Endothelial cell (in vitro differentiated cells): ENCODE measurements around the gene ADAM22. TPM values are rescaled to one million over a fixed set of nuclear protein-coding genes. Genes with fewer than 3 reads are reported as not detected.
"Not testable (repeated sequence)": the region's sequence is repeated elsewhere in the genome, so short reads cannot be mapped to it uniquely, and the experiment has no call there.

Source experiments
- DNase-seq: peaks from one replicate; pipeline ENCODE4 v3.0.0; 2021; ENCODE audit warnings: low spot score
- H3K27ac Mint-ChIP-seq: one replicate; pipeline ENCODE4 v1.8.0; 2021; ENCODE audit warnings: mixed read lengths, inconsistent platforms; ENCODE audit not compliant: unreplicated experiment
- H3K27me3 Mint-ChIP-seq: one replicate; pipeline ENCODE4 v1.8.0; 2021; ENCODE audit warnings: mild to moderate bottlenecking, moderate library complexity, mixed read lengths, inconsistent platforms; ENCODE audit not compliant: unreplicated experiment
- H3K36me3 Mint-ChIP-seq: one replicate; pipeline ENCODE4 v1.8.0; 2021; ENCODE audit warnings: mild to moderate bottlenecking, low read depth, mixed read lengths, inconsistent platforms; ENCODE audit not compliant: unreplicated experiment
- H3K4me1 Mint-ChIP-seq: one replicate; pipeline ENCODE4 v1.8.0; 2021; ENCODE audit warnings: mild to moderate bottlenecking, mixed read lengths, inconsistent platforms; ENCODE audit not compliant: unreplicated experiment
- H3K4me3 Mint-ChIP-seq: one replicate; pipeline ENCODE4 v1.8.0; 2021; ENCODE audit warnings: mild to moderate bottlenecking, mixed read lengths, inconsistent platforms; ENCODE audit not compliant: unreplicated experiment
- H3K9me3 Mint-ChIP-seq: one replicate; pipeline ENCODE4 v1.8.0; 2021; ENCODE audit warnings: mixed read lengths, inconsistent platforms; ENCODE audit not compliant: unreplicated experiment
- CTCF ChIP-seq: fragments of 200-600 bp; sonication (generic); IDR thresholded peaks from one replicate; pipeline ENCODE4 v1.5.0; 2021; ENCODE audit warnings: antibody characterized with exemption; ENCODE audit not compliant: unreplicated experiment
- total RNA-seq: library from RNA; stranded (reverse); fragmentation: NEBNext Ultra II Directional; extraction: Animal tissue kit (Norgen Biotek cat#: 25700); gene quantifications from one replicate; pipeline ENCODE4 v1.2.1, GENCODE V29; 2021; ENCODE audit not compliant: unreplicated experiment

ADAM22 gene
- total RNA-seq, 1 donor from 2014 or later: 14.6 TPM

GRCh38 chr7:88155756-88156155, 221.7 kb downstream of the ADAM22 start:
- H3K27ac Mint-ChIP-seq: no peak overlapping the region
- peaks cover 22% of the 10 kb centered on the region for H3K36me3 Mint-ChIP-seq
- H3K9me3 Mint-ChIP-seq: no peaks in the 10 kb centered on the region
- DNase-seq: no peak
- peaks cover 4% of the 10 kb centered on the region for H3K4me1 Mint-ChIP-seq
- no peak for TF ChIP-seq CTCF
- no peak overlapping the region for H3K4me3 Mint-ChIP-seq
- H3K27me3 Mint-ChIP-seq: peaks cover 2% of the 10 kb centered on the region

DNA sequence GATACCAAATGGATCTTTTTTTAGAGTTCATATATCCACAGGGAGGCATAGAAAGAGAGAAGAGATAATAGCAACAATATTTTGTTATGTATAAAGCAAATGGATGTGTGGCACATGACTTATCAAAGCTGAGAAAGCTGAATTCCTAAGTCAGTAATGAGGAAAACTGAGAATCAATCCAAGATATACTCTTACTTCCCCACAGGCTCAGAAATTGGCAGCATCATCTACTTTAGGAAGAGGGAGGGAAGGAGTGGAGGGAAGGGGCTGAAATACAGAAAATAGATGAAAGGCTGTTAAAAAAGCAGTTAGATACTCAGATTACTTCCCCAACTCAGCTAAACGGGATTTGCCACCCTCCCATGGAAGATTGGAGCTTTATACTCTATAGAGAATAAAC, 222.3 kb downstream of the ADAM22 start:
- Mint-ChIP-seq H3K36me3 (peaks cover 22% of the 10 kb centered on the region), H3K27me3 (peaks cover 2% of the 10 kb centered on the region), H3K27ac (no peak overlapping the region), H3K4me1 (peaks cover 4% of the 10 kb centered on the region), H3K4me3 (no peak overlapping the region), H3K9me3 (no peaks in the 10 kb centered on the region)
- DNase-seq: no peak
- TF ChIP-seq CTCF: no peak

DNA sequence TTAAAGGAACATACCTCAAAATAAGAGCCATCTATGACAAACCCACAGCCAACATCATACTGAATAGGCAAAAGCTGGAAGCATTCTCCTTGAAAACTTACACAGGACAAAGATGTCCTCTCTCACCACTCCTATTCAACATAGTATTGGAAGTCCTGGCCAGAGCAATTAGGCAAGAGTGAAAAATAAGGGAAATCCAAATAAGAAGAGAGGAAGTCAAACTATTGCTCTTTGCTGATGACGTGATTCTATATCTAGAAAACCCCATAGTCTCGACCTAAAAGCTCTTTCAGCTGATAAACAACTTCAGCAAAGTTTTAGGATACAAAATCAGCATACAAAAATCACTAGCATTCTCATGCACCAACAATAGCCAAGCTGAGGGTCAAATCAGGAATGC, 225.7 kb downstream of the ADAM22 start:
- H3K9me3 Mint-ChIP-seq, H3K4me3 Mint-ChIP-seq, DNase-seq, H3K27me3 Mint-ChIP-seq, H3K4me1 Mint-ChIP-seq, H3K27ac Mint-ChIP-seq: not testable (repeated sequence)
- peaks cover 22% of the 10 kb centered on the region for H3K36me3 Mint-ChIP-seq

DNA sequence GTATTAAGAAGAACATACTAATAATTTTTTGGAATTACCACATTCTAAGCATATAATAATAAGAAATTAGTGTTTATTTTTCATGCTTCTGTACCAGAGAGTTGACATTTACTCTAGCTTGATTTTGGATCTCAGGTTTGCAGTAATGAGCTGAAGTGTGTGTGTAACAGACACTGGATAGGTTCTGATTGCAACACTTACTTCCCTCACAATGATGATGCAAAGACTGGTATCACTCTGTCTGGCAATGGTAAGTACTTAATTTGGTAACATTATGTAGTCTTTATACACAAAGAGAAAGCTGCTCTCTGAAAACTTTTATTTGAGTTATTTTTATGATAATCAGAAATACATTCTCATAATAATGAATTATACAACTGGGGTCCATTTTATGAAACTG, 231.6 kb downstream of the ADAM22 start:
- DNase-seq: no peak

GRCh38 chr7:88167223-88167622, 233.2 kb downstream of the ADAM22 start:
- TF ChIP-seq CTCF: no peak
- Mint-ChIP-seq H3K4me3 (no peak overlapping the region), H3K4me1 (no peaks in the 10 kb centered on the region), H3K27ac (no peak overlapping the region), H3K27me3 (no peaks in the 10 kb centered on the region), H3K9me3 (no peaks in the 10 kb centered on the region), H3K36me3 (no peaks in the 10 kb centered on the region)
- DNase-seq: no peak

More for the DNA sequence above, 231.6 kb downstream of the ADAM22 start:
- no peak overlapping the region for H3K4me3 Mint-ChIP-seq
- no peaks in the 10 kb centered on the region for H3K27me3 Mint-ChIP-seq
- H3K27ac Mint-ChIP-seq: no peak overlapping the region
- H3K36me3 Mint-ChIP-seq: no peaks in the 10 kb centered on the region
- H3K9me3 Mint-ChIP-seq: no peaks in the 10 kb centered on the region
- H3K4me1 Mint-ChIP-seq: no peaks in the 10 kb centered on the region
- no peak for TF ChIP-seq CTCF

DNA sequence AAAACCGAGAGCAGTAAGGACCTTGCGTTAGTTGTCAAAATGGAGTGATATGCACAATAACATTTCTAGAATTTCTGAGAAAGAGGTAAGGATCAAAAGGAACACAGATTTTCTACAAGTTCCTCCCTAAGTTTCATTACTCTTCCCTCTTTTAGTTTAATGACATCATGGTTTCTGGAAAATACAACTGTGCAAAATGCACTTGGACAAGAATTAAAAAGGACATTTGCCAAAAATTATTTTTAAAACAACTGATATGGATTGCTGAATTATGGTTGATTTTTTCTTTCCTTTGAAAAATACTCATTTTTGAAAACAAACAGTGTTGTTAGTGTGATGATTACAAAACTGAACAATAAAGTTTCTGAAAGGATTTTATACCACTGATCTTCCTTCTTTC, 233.7 kb downstream of the ADAM22 start:
- no peaks in the 10 kb centered on the region for H3K9me3 Mint-ChIP-seq
- H3K4me3 Mint-ChIP-seq: no peak overlapping the region
- H3K4me1 Mint-ChIP-seq: no peaks in the 10 kb centered on the region
- TF ChIP-seq CTCF: no peak
- H3K36me3 Mint-ChIP-seq: no peaks in the 10 kb centered on the region
- no peak for DNase-seq
- no peaks in the 10 kb centered on the region for H3K27me3 Mint-ChIP-seq
- H3K27ac Mint-ChIP-seq: no peak overlapping the region
